Measurements from ENCODE around the gene EMID1. TPM values are rescaled to one million over a fixed set of nuclear protein-coding genes. Genes with fewer than 3 reads are reported as not detected.

EMID1 gene
- total RNA-seq, 1 experiment from 2014 or later = 6.1 TPM

DNA sequence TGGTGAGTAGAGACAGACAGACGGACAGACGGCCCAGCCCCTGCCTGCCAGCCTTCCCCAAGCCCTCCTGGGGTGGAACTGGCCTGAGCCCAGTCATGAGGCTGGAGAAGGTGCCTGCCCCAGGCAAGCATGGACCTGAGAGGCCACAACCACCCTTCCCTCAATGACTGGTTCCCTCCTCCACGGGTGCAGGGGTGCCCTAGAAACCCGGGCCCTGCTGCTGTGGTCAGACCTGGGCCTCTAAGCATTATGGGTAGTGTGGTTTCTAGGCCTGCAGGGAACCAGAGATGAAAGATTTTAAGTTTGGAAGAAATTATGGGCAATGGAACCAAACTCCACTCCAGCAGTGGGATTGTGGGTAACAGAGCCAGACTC lies 48.6 kb downstream of the EMID1 start:
- DNase-seq (ENCODE audit: low spot score) = no peak
- H3K9me3 Mint-ChIP-seq = no peaks in the 10 kb centered on the region
- ChIA-PET CTCF (interaction anchor here (1.0 to 9.0 kb wide), 4 partner anchors 8 to 93 kb away, joined by 3 to 52 read pairs (median 6); partner anchors contain the start of gene EMID1), POLR2A (interaction anchor here (0.9 kb wide), 1 partner anchor 336 kb away, joined by 3 read pairs; no protein-coding TSS in a partner anchor)
- H3K27me3 Mint-ChIP-seq (ENCODE audit: low read depth) = no peaks in the 10 kb centered on the region; the same call in 1 of the 2 replicates
- TF ChIP-seq JUN (CRISPR knock-in tag; IDR thresholded peaks at IDR 0.05) = no peak
- no peaks in the 10 kb centered on the region for H3K36me3 Mint-ChIP-seq
- H3K4me1 Mint-ChIP-seq = peaks cover 3% of the 10 kb centered on the region; the same call in 1 of the 2 replicates
- ATAC-seq = no peak
- no peak overlapping the region for H3K27ac Mint-ChIP-seq
- no peak overlapping the region for H3K4me3 Mint-ChIP-seq

DNA sequence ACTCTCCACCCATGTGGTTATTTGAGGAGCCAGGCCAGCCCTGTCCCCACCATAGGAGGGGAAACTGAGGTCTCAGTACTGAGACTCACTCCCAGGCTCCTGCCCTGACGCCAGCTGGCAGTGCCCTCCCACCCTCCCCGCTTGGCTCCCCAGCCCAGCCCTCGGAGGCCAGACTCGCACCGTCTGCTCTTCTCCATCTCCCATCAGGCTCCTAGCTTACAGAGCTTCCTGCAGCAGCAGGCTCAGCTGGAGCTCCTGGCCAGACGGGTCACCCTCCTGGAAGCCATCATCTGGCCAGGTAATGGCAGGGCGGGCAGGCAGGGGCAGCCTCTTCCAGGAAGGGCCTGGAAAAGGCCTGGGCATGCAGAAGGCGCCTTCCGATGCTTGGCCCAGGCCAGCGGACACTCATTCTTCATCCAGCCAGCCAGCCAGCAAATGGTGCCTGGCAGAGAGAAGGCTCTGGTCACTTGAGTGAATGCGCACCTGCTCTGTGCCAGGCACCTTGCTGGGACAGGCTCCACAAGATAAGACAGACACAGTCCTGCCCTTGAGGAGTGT lies 49.4 kb downstream of the EMID1 start:
- ATAC-seq (no peak), DNase-seq (ENCODE audit: low spot score) (no peak)
- POLR2A ChIA-PET = no interaction called here
- no peaks in the 10 kb centered on the region for H3K36me3 Mint-ChIP-seq
- H3K27me3 Mint-ChIP-seq (ENCODE audit: low read depth) = no peaks in the 10 kb centered on the region; the same call in 1 of the 2 replicates
- H3K4me3 Mint-ChIP-seq = no peak overlapping the region
- CTCF ChIA-PET = interaction anchor here (9.0 kb wide), 1 partner anchor 9 kb away, joined by 52 read pairs; no protein-coding TSS in a partner anchor
- H3K9me3 Mint-ChIP-seq = no peaks in the 10 kb centered on the region
- peaks cover 3% of the 10 kb centered on the region; the same call in 1 of the 2 replicates for H3K4me1 Mint-ChIP-seq
- H3K27ac Mint-ChIP-seq = no peak overlapping the region
- TF ChIP-seq CREM (CRISPR knock-in tag; IDR thresholded peaks at IDR 0.05) (no peak), FOXP1 (CRISPR knock-in tag; IDR thresholded peaks at IDR 0.05; ENCODE audit: borderline replicate concordance) (no peak), KAT7 (CRISPR knock-in tag; IDR thresholded peaks at IDR 0.05; ENCODE audit: borderline replicate concordance) (no peak), ZNF138 (CRISPR knock-in tag; conservative IDR thresholded peaks at IDR 0.05) (no peak), TP53 (CRISPR knock-in tag; IDR thresholded peaks at IDR 0.05) (no peak), ZNF671 (CRISPR knock-in tag; IDR thresholded peaks at IDR 0.05) (no peak), ZNF219 (CRISPR knock-in tag; IDR thresholded peaks at IDR 0.05; ENCODE audit: borderline replicate concordance) (no peak), JUN (CRISPR knock-in tag; IDR thresholded peaks at IDR 0.05) (no peak), RORB (CRISPR knock-in tag; IDR thresholded peaks at IDR 0.05) (no peak), SOX15 (CRISPR knock-in tag; IDR thresholded peaks at IDR 0.05) (no peak), ZNF232 (CRISPR knock-in tag; IDR thresholded peaks at IDR 0.05) (no peak), ZNF317 (CRISPR knock-in tag; IDR thresholded peaks at IDR 0.05; ENCODE audit: borderline replicate concordance, low read depth) (no peak), NR3C1 (CRISPR knock-in tag; conservative IDR thresholded peaks at IDR 0.05; ENCODE audit: low read depth) (no peak)
- TF ChIP-seq, protein P1, sequence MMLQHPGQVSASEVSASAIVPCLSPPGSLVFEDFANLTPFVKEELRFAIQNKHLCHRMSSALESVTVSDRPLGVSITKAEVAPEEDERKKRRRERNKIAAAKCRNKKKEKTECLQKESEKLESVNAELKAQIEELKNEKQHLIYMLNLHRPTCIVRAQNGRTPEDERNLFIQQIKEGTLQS (CRISPR knock-in tag; conservative IDR thresholded peaks at IDR 0.05) = no peak
- TF ChIP-seq, protein P2, sequence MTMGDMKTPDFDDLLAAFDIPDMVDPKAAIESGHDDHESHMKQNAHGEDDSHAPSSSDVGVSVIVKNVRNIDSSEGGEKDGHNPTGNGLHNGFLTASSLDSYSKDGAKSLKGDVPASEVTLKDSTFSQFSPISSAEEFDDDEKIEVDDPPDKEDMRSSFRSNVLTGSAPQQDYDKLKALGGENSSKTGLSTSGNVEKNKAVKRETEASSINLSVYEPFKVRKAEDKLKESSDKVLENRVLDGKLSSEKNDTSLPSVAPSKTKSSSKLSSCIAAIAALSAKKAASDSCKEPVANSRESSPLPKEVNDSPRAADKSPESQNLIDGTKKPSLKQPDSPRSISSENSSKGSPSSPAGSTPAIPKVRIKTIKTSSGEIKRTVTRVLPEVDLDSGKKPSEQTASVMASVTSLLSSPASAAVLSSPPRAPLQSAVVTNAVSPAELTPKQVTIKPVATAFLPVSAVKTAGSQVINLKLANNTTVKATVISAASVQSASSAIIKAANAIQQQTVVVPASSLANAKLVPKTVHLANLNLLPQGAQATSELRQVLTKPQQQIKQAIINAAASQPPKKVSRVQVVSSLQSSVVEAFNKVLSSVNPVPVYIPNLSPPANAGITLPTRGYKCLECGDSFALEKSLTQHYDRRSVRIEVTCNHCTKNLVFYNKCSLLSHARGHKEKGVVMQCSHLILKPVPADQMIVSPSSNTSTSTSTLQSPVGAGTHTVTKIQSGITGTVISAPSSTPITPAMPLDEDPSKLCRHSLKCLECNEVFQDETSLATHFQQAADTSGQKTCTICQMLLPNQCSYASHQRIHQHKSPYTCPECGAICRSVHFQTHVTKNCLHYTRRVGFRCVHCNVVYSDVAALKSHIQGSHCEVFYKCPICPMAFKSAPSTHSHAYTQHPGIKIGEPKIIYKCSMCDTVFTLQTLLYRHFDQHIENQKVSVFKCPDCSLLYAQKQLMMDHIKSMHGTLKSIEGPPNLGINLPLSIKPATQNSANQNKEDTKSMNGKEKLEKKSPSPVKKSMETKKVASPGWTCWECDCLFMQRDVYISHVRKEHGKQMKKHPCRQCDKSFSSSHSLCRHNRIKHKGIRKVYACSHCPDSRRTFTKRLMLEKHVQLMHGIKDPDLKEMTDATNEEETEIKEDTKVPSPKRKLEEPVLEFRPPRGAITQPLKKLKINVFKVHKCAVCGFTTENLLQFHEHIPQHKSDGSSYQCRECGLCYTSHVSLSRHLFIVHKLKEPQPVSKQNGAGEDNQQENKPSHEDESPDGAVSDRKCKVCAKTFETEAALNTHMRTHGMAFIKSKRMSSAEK (CRISPR knock-in tag; IDR thresholded peaks at IDR 0.05; ENCODE audit: borderline replicate concordance) = no peak
- TF ChIP-seq, protein P3, sequence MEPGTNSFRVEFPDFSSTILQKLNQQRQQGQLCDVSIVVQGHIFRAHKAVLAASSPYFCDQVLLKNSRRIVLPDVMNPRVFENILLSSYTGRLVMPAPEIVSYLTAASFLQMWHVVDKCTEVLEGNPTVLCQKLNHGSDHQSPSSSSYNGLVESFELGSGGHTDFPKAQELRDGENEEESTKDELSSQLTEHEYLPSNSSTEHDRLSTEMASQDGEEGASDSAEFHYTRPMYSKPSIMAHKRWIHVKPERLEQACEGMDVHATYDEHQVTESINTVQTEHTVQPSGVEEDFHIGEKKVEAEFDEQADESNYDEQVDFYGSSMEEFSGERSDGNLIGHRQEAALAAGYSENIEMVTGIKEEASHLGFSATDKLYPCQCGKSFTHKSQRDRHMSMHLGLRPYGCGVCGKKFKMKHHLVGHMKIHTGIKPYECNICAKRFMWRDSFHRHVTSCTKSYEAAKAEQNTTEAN (CRISPR knock-in tag; IDR thresholded peaks at IDR 0.05) = no peak
- TF ChIP-seq, protein P4, sequence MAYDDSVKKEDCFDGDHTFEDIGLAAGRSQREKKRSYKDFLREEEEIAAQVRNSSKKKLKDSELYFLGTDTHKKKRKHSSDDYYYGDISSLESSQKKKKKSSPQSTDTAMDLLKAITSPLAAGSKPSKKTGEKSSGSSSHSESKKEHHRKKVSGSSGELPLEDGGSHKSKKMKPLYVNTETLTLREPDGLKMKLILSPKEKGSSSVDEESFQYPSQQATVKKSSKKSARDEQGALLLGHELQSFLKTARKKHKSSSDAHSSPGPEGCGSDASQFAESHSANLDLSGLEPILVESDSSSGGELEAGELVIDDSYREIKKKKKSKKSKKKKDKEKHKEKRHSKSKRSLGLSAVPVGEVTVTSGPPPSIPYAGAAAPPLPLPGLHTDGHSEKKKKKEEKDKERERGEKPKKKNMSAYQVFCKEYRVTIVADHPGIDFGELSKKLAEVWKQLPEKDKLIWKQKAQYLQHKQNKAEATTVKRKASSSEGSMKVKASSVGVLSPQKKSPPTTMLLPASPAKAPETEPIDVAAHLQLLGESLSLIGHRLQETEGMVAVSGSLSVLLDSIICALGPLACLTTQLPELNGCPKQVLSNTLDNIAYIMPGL (CRISPR knock-in tag; IDR thresholded peaks at IDR 0.05) = no peak
- TF ChIP-seq, protein P5, sequence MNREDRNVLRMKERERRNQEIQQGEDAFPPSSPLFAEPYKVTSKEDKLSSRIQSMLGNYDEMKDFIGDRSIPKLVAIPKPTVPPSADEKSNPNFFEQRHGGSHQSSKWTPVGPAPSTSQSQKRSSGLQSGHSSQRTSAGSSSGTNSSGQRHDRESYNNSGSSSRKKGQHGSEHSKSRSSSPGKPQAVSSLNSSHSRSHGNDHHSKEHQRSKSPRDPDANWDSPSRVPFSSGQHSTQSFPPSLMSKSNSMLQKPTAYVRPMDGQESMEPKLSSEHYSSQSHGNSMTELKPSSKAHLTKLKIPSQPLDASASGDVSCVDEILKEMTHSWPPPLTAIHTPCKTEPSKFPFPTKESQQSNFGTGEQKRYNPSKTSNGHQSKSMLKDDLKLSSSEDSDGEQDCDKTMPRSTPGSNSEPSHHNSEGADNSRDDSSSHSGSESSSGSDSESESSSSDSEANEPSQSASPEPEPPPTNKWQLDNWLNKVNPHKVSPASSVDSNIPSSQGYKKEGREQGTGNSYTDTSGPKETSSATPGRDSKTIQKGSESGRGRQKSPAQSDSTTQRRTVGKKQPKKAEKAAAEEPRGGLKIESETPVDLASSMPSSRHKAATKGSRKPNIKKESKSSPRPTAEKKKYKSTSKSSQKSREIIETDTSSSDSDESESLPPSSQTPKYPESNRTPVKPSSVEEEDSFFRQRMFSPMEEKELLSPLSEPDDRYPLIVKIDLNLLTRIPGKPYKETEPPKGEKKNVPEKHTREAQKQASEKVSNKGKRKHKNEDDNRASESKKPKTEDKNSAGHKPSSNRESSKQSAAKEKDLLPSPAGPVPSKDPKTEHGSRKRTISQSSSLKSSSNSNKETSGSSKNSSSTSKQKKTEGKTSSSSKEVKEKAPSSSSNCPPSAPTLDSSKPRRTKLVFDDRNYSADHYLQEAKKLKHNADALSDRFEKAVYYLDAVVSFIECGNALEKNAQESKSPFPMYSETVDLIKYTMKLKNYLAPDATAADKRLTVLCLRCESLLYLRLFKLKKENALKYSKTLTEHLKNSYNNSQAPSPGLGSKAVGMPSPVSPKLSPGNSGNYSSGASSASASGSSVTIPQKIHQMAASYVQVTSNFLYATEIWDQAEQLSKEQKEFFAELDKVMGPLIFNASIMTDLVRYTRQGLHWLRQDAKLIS (CRISPR knock-in tag; IDR thresholded peaks at IDR 0.05; ENCODE audit: borderline replicate concordance) = no peak
- TF ChIP-seq, protein P6, sequence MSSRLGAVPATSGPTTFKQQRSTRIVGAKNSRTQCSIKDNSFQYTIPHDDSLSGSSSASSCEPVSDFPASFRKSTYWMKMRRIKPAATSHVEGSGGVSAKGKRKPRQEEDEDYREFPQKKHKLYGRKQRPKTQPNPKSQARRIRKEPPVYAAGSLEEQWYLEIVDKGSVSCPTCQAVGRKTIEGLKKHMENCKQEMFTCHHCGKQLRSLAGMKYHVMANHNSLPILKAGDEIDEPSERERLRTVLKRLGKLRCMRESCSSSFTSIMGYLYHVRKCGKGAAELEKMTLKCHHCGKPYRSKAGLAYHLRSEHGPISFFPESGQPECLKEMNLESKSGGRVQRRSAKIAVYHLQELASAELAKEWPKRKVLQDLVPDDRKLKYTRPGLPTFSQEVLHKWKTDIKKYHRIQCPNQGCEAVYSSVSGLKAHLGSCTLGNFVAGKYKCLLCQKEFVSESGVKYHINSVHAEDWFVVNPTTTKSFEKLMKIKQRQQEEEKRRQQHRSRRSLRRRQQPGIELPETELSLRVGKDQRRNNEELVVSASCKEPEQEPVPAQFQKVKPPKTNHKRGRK (CRISPR knock-in tag; IDR thresholded peaks at IDR 0.05; ENCODE audit: borderline replicate concordance) = no peak

All from WTC11 (cell line).